ENCODE results near the gene ARHGAP9.
A peak's percentile ranks its signal among the peaks of the same experiment; 100 is the strongest.

Gene ARHGAP9

DNA sequence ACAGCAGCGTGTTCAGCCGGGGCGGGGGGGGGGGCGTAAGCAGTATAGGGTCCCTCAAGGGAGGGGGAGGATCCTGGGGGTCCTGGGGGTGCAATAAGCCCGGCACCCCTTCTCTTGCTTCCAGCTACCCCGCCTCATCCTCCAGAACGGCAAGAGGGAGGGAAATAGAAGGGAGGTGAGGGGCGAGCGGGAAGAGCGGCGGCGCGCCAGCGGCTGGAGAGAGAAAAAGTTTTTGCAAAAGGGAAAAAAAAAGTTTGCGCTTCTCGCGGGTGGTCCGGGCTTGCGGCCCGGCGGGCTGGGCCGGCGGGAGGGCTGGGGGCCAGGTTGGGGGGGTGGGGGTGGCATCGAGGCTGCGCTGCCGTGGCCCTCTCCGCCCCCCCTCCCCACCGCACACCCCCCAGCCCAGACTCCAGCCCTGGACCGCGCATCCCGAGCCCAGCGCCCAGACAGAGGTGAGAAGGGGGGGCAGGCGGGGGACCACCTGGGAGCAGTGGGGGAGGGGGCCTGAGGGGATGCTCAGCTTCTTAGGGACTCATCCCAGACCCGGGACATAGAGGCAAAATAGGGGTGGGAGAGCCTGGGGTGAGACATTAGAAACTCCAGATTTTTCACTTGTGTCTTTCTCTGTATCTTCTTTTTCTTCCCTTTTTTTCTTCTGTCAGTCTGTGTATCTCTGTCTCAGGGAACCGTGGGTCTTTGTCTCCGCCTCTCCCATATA, 19.8 kb downstream of the ARHGAP9 start, which contains the start of gene GLI1:
Gene GLI1 (plus strand): TSS at position 36 of the 718 bp plus-strand sequence. CDS start 3,907 bp downstream, outside the sequence.
- no peak within 1 kb of the TSS for H3K27ac ChIP-seq (ENCODE audit: low read length)
- peaks cover 21% of the 10 kb centered on the region for H3K4me1 ChIP-seq (ENCODE audit: control insufficient read depth, low read depth, low read length)
- no peaks in the 10 kb centered on the region for H3K36me3 ChIP-seq (ENCODE audit: control insufficient read depth, low read depth, low read length)
- no peaks in the 10 kb centered on the region for H3K27me3 ChIP-seq (ENCODE audit: control insufficient read depth, insufficient read depth, low read length)
- no peaks in the 10 kb centered on the region for H3K9me3 ChIP-seq (ENCODE audit: control insufficient read depth, low read depth, low read length)
- peak within 1 kb of the TSS; percentile 65 for H3K4me3 ChIP-seq (ENCODE audit: low read length)
- peak within 1 kb of the TSS; percentile 74 for H3K9ac ChIP-seq (ENCODE audit: low read length)

DNA sequence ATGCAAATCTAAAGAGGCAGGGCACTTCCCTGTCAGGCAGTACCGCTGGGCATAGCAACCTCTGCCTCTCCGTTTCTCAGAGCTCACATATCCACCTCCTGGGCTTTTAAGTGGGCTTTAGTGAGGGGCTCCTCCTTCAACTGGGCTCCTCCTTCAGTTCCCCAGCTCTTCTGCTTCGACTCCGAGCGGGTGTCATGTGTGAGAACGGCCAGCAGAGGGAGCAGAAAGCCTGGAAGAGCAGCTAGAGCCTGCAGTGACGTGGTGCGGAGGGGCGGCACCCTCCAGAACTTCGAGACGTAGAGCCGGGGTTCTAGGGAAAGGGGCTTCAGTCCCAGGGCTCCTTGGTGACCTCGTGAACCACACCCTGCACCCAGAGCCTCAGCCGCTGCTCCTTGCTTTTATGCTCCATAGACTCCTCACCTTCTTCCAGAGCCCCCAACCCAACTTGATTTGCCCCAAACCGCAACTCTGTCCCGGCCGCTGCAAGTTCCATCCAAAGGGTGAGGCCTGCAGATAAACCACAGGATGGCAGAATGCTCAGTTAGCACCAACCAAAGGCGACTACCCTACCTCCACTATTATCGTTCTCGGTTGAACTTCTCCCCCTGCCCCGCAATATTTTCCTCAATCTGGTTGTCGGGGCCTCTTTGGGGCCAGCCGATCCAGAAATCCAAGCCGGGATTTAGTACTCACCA, 20.5 kb downstream of the ARHGAP9 start:
- Histone ChIP-seq H3K27ac (ENCODE audit: low read length) (no peak overlapping the region), H3K9ac (ENCODE audit: low read length) (peak overlapping the region; percentile 33), H3K9me3 (ENCODE audit: control insufficient read depth, low read depth, low read length) (no peaks in the 10 kb centered on the region), H3K27me3 (ENCODE audit: control insufficient read depth, insufficient read depth, low read length) (no peaks in the 10 kb centered on the region), H3K36me3 (ENCODE audit: control insufficient read depth, low read depth, low read length) (no peaks in the 10 kb centered on the region), H3K4me1 (ENCODE audit: control insufficient read depth, low read depth, low read length) (peaks cover 26% of the 10 kb centered on the region), H3K4me3 (ENCODE audit: low read length) (peak overlapping the region; percentile 65)

- H3K36me3 ChIP-seq (ENCODE audit: control insufficient read depth, low read depth, low read length), result no peaks in the 10 kb centered on the region
- peak overlapping the region; percentile 65 for H3K4me3 ChIP-seq (ENCODE audit: low read length)
- H3K27me3 ChIP-seq (ENCODE audit: control insufficient read depth, insufficient read depth, low read length), result no peaks in the 10 kb centered on the region
- H3K9ac ChIP-seq (ENCODE audit: low read length), result peak overlapping the region; percentile 33
- no peaks in the 10 kb centered on the region for H3K9me3 ChIP-seq (ENCODE audit: control insufficient read depth, low read depth, low read length)
- H3K4me1 ChIP-seq (ENCODE audit: control insufficient read depth, low read depth, low read length), result peaks cover 26% of the 10 kb centered on the region
- no peak overlapping the region for H3K27ac ChIP-seq (ENCODE audit: low read length)
These were observed 21.0 kb downstream of the ARHGAP9 start for GRCh38 chr12:57458665-57459054.

DNA sequence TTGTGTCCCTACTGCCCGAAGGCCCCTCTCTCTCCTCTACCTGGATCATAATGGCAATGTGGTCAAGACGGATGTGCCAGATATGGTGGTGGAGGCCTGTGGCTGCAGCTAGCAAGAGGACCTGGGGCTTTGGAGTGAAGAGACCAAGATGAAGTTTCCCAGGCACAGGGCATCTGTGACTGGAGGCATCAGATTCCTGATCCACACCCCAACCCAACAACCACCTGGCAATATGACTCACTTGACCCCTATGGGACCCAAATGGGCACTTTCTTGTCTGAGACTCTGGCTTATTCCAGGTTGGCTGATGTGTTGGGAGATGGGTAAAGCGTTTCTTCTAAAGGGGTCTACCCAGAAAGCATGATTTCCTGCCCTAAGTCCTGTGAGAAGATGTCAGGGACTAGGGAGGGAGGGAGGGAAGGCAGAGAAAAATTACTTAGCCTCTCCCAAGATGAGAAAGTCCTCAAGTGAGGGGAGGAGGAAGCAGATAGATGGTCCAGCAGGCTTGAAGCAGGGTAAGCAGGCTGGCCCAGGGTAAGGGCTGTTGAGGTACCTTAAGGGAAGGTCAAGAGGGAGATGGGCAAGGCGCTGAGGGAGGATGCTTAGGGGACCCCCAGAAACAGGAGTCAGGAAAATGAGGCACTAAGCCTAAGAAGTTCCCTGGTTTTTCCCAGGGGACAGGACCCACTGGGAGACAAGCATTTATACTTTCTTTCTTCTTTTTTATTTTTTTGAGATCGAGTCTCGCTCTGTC, 22.8 kb downstream of the ARHGAP9 start:
- Histone ChIP-seq H3K36me3 (ENCODE audit: control insufficient read depth, low read depth, low read length) (no peaks in the 10 kb centered on the region), H3K4me1 (ENCODE audit: control insufficient read depth, low read depth, low read length) (peaks cover 30% of the 10 kb centered on the region), H3K9ac (ENCODE audit: low read length) (no peak overlapping the region), H3K27me3 (ENCODE audit: control insufficient read depth, insufficient read depth, low read length) (no peaks in the 10 kb centered on the region), H3K9me3 (ENCODE audit: control insufficient read depth, low read depth, low read length) (no peaks in the 10 kb centered on the region), H3K4me3 (ENCODE audit: low read length) (no peak overlapping the region), H3K27ac (ENCODE audit: low read length) (no peak overlapping the region)

DNA sequence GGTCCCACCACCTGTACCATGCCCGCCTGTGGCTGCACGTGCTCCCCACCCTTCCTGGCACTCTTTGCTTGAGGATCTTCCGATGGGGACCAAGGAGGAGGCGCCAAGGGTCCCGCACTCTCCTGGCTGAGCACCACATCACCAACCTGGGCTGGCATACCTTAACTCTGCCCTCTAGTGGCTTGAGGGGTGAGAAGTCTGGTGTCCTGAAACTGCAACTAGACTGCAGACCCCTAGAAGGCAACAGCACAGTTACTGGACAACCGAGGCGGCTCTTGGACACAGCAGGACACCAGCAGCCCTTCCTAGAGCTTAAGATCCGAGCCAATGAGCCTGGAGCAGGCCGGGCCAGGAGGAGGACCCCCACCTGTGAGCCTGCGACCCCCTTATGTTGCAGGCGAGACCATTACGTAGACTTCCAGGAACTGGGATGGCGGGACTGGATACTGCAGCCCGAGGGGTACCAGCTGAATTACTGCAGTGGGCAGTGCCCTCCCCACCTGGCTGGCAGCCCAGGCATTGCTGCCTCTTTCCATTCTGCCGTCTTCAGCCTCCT, 23.4 kb downstream of the ARHGAP9 start:
- Histone ChIP-seq H3K27ac (ENCODE audit: low read length) (no peak overlapping the region), H3K4me3 (ENCODE audit: low read length) (peak overlapping the region; percentile 65), H3K27me3 (ENCODE audit: control insufficient read depth, insufficient read depth, low read length) (no peaks in the 10 kb centered on the region), H3K4me1 (ENCODE audit: control insufficient read depth, low read depth, low read length) (peaks cover 34% of the 10 kb centered on the region), H3K9ac (ENCODE audit: low read length) (peak overlapping the region; percentile 30), H3K36me3 (ENCODE audit: control insufficient read depth, low read depth, low read length) (no peaks in the 10 kb centered on the region), H3K9me3 (ENCODE audit: control insufficient read depth, low read depth, low read length) (no peaks in the 10 kb centered on the region)

DNA sequence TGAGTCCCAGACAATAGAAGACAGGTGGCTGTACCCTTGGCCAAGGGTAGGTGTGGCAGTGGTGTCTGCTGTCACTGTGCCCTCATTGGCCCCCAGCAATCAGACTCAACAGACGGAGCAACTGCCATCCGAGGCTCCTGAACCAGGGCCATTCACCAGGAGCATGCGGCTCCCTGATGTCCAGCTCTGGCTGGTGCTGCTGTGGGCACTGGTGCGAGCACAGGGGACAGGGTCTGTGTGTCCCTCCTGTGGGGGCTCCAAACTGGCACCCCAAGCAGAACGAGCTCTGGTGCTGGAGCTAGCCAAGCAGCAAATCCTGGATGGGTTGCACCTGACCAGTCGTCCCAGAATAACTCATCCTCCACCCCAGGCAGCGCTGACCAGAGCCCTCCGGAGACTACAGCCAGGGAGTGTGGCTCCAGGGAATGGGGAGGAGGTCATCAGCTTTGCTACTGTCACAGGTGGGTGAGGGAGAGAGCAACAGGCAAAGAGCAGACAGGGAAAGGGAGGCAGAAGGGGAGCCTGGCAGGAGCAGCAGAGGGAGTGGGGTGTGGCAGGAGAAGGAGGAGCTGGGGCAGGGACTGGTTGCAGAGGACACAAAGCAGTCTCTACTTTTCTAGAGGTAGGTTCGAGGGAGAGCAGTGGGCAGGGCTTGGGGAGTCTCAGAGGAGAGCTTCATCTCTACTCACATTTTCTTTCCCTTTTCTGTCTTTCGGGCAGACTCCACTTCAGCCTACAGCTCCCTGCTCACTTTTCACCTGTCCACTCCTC, 24.1 kb downstream of the ARHGAP9 start:
- Histone ChIP-seq H3K27me3 (ENCODE audit: control insufficient read depth, insufficient read depth, low read length) (no peaks in the 10 kb centered on the region), H3K9me3 (ENCODE audit: control insufficient read depth, low read depth, low read length) (no peaks in the 10 kb centered on the region), H3K4me1 (ENCODE audit: control insufficient read depth, low read depth, low read length) (peaks cover 34% of the 10 kb centered on the region), H3K9ac (ENCODE audit: low read length) (peak overlapping the region; percentile 30), H3K4me3 (ENCODE audit: low read length) (peak overlapping the region; percentile 65), H3K36me3 (ENCODE audit: control insufficient read depth, low read depth, low read length) (no peaks in the 10 kb centered on the region), H3K27ac (ENCODE audit: low read length) (no peak overlapping the region)

- H3K9me3 ChIP-seq (ENCODE audit: control insufficient read depth, low read depth, low read length), result no peaks in the 10 kb centered on the region
- peak within 1 kb of the TSS; percentile 99 for H3K27ac ChIP-seq (ENCODE audit: low read length)
- H3K9ac ChIP-seq (ENCODE audit: low read length), result peak within 1 kb of the TSS; percentile 87
- H3K36me3 ChIP-seq (ENCODE audit: control insufficient read depth, low read depth, low read length), result no peaks in the 10 kb centered on the region
- no peaks in the 10 kb centered on the region for H3K27me3 ChIP-seq (ENCODE audit: control insufficient read depth, insufficient read depth, low read length)
- peaks cover 31% of the 10 kb centered on the region for H3K4me1 ChIP-seq (ENCODE audit: control insufficient read depth, low read depth, low read length)
- H3K4me3 ChIP-seq (ENCODE audit: low read length), result peak within 1 kb of the TSS; percentile 65
These were observed 24.9 kb downstream of the ARHGAP9 start, which contains the start of gene INHBE for GRCh38 chr12:57454566-57455373. TSS of gene INHBE (plus strand) at chr12:57455307. CDS start at chr12:57455537, 230 bp downstream.

GRCh38 chr12:57454213-57454565, 25.5 kb downstream of the ARHGAP9 start:
- Histone ChIP-seq H3K4me1 (ENCODE audit: control insufficient read depth, low read depth, low read length) (peaks cover 31% of the 10 kb centered on the region), H3K36me3 (ENCODE audit: control insufficient read depth, low read depth, low read length) (no peaks in the 10 kb centered on the region), H3K9ac (ENCODE audit: low read length) (peak overlapping the region; percentile 87), H3K27me3 (ENCODE audit: control insufficient read depth, insufficient read depth, low read length) (no peaks in the 10 kb centered on the region), H3K4me3 (ENCODE audit: low read length) (no peak overlapping the region), H3K9me3 (ENCODE audit: control insufficient read depth, low read depth, low read length) (no peaks in the 10 kb centered on the region), H3K27ac (ENCODE audit: low read length) (peak overlapping the region; percentile 99)

GRCh38 chr12:57452937-57453509, 26.6 kb downstream of the ARHGAP9 start:
- H3K9me3 ChIP-seq (ENCODE audit: control insufficient read depth, low read depth, low read length), result no peaks in the 10 kb centered on the region
- no peak overlapping the region for H3K9ac ChIP-seq (ENCODE audit: low read length)
- H3K27me3 ChIP-seq (ENCODE audit: control insufficient read depth, insufficient read depth, low read length), result no peaks in the 10 kb centered on the region
- no peaks in the 10 kb centered on the region for H3K36me3 ChIP-seq (ENCODE audit: control insufficient read depth, low read depth, low read length)
- H3K27ac ChIP-seq (ENCODE audit: low read length), result no peak overlapping the region
- peaks cover 28% of the 10 kb centered on the region for H3K4me1 ChIP-seq (ENCODE audit: control insufficient read depth, low read depth, low read length)
- no peak overlapping the region for H3K4me3 ChIP-seq (ENCODE audit: low read length)

Measured in iPS-18a (cell line).